H1 (cell line): ENCODE measurements around the gene CEP44. TPM values are rescaled to one million over a fixed set of nuclear protein-coding genes. Genes with fewer than 3 reads are reported as not detected.

ENCODE experiments used
- CTCF ChIA-PET: fragments of 300-600 bp; sonication (Branson Sonifier 250); formaldehyde crosslinking; loops from one replicate; lab custom pipeline; 2021; ENCODE audit not compliant: partially characterized antibody; lab: Charles Lee
- POLR2A ChIA-PET: fragments of 300-600 bp; sonication (Branson Sonifier 250); formaldehyde crosslinking; loops from one replicate; lab custom pipeline; 2021; ENCODE audit warnings: inconsistent platforms; ENCODE audit not compliant: partially characterized antibody; lab: Charles Lee
- DNase-seq, 2 experiments: peaks; one replicate each; pipeline versions ENCODE4 v3.0.0 to v3.0.0-alpha.2; 2010 to 2022; ENCODE audit warnings: low spot score in 2 of 2, low read depth in 1 of 2, mixed read lengths in 1 of 2
- FAIRE-seq: peaks from 2 replicates; lab custom pipeline; 2011; peaks lifted over from hg19 to GRCh38; lab: Jason Lieb, UNC
- H2AFZ ChIP-seq: 2 replicates; pipeline ENCODE4 v1.8.1; 2012; ENCODE audit warnings: low read length, inconsistent platforms
- H2AK5ac ChIP-seq: 2 replicates; pipeline ENCODE4 v1.6.1; 2013; ENCODE audit warnings: low read depth, low read length
- H2BK120ac ChIP-seq: replicated peaks from 2 replicates; pipeline ENCODE3; 2013; ENCODE audit warnings: low read depth, low read length, inconsistent platforms
- H2BK12ac ChIP-seq: 2 replicates; pipeline ENCODE4 v1.6.1; 2013; ENCODE audit warnings: low read depth, low read length
- H2BK15ac ChIP-seq: 2 replicates; pipeline ENCODE4 v1.6.1; 2013; ENCODE audit warnings: low read length
- H2BK20ac ChIP-seq: 2 replicates; pipeline ENCODE4 v1.6.1; 2013; ENCODE audit warnings: low read length
- H2BK5ac ChIP-seq: 2 replicates; pipeline ENCODE4 v1.6.1; 2013; ENCODE audit warnings: low read depth, low read length
- H3K14ac ChIP-seq: 2 replicates; pipeline ENCODE4 v1.6.1; 2013; ENCODE audit warnings: inconsistent platforms; ENCODE audit not compliant: insufficient read length
- H3K18ac ChIP-seq: 2 replicates; pipeline ENCODE4 v1.6.1; 2013; ENCODE audit warnings: low read length; ENCODE audit errors: extremely low read depth
- H3K23ac ChIP-seq: 2 replicates; pipeline ENCODE4 v1.6.1; 2013; ENCODE audit warnings: inconsistent platforms; ENCODE audit not compliant: insufficient read length
- H3K23me2 ChIP-seq: 2 replicates; pipeline ENCODE4 v1.6.1; 2013; ENCODE audit warnings: low read depth, low read length
- H3K27ac ChIP-seq: 2 replicates; pipeline ENCODE4 v1.6.1; 2011; ENCODE audit warnings: low read depth, low read length, inconsistent platforms
- H3K27me3 ChIP-seq, 4 experiments: replicated peaks in 1 of 4; 1 replicate in 1 of 4; 2 replicates in 3 of 4; pipeline versions ENCODE4 v1.6.1 to v1.8.1; 2011 to 2013; ENCODE audit warnings: low read length in 3 of 4, mild to moderate bottlenecking in 3 of 4, inconsistent platforms in 2 of 4, mixed read lengths in 2 of 4, moderate library complexity in 1 of 4; ENCODE audit not compliant: control insufficient read depth in 3 of 4, insufficient read depth in 3 of 4; ENCODE audit errors: extremely low read depth in 1 of 4
- H3K36me3 ChIP-seq, 4 experiments: 2 replicates each; pipeline versions ENCODE4 v1.6.1 to v1.8.1; 2011 to 2013; ENCODE audit warnings: mild to moderate bottlenecking in 4 of 4, low read length in 3 of 4, moderate library complexity in 2 of 4, control low read depth in 1 of 4, inconsistent platforms in 1 of 4; ENCODE audit not compliant: insufficient read depth in 4 of 4, control insufficient read depth in 2 of 4
- H3K4ac ChIP-seq: replicated peaks from 2 replicates; pipeline ENCODE3; 2013; ENCODE audit warnings: low read length, low read depth, mixed read lengths, inconsistent platforms; ENCODE audit not compliant: insufficient read length
- H3K4me1 ChIP-seq, 4 experiments: replicated peaks in 1 of 4; 1 replicate in 1 of 4; 2 replicates in 3 of 4; pipeline versions ENCODE4 v1.6.1 to v1.8.1; 2011 to 2013; ENCODE audit warnings: low read length in 3 of 4, inconsistent platforms in 2 of 4, mixed read lengths in 1 of 4; ENCODE audit not compliant: insufficient read depth in 4 of 4, control insufficient read depth in 3 of 4
- H3K4me2 ChIP-seq, 2 experiments: 2 replicates each; pipeline versions ENCODE4 v1.6.1 to v1.8.1; 2011 to 2013; ENCODE audit warnings: low read depth in 2 of 2, low read length in 2 of 2, control low read depth in 1 of 2, inconsistent platforms in 1 of 2, mild to moderate bottlenecking in 1 of 2; ENCODE audit not compliant: insufficient read depth in 1 of 2
- H3K4me3 ChIP-seq, 4 experiments: fragments of 200-600, 300-600 bp in 1 of 4; sonication (generic), shearing (Covaris generic), sonication (Bioruptor Twin) in 1 of 4; 2 replicates each; pipeline versions ENCODE4 v1.5.1 to v1.8.1; 2011 to 2016; ENCODE audit warnings: low read length in 4 of 4, low read depth in 3 of 4, control low read depth in 2 of 4, inconsistent platforms in 2 of 4, mild to moderate bottlenecking in 2 of 4, mixed read lengths in 1 of 4, moderate library complexity in 1 of 4; ENCODE audit not compliant: insufficient read depth in 2 of 4; ENCODE audit errors: extremely low read depth in 1 of 4
- H3K56ac ChIP-seq: replicated peaks from 2 replicates; pipeline ENCODE3; 2013; ENCODE audit warnings: low read depth, mild to moderate bottlenecking, mixed read lengths, low read length, inconsistent platforms; ENCODE audit not compliant: insufficient read length
- H3K79me1 ChIP-seq: 2 replicates; pipeline ENCODE4 v1.6.1; 2013; ENCODE audit warnings: low read depth, low read length, control low read depth
- H3K79me2 ChIP-seq, 2 experiments: 2 replicates each; pipeline versions ENCODE4 v1.6.1 to v1.8.1; 2012 to 2013; ENCODE audit warnings: low read length in 2 of 2, mild to moderate bottlenecking in 2 of 2, inconsistent platforms in 1 of 2; ENCODE audit not compliant: insufficient read depth in 2 of 2, control insufficient read depth in 1 of 2
- H3K9ac ChIP-seq, 4 experiments: replicated peaks in 1 of 4; 1 replicate in 1 of 4; 2 replicates in 3 of 4; pipeline versions ENCODE4 v1.6.1 to v1.8.1; 2011 to 2013; ENCODE audit warnings: low read depth in 3 of 4, low read length in 3 of 4, control low read depth in 2 of 4, mild to moderate bottlenecking in 2 of 4, moderate library complexity in 2 of 4, inconsistent platforms in 1 of 4; ENCODE audit errors: extremely low read depth in 1 of 4
- H3K9me3 ChIP-seq, 2 experiments: 2 replicates each; pipeline versions ENCODE4 v1.6.1 to v1.8.1; 2012 to 2013; ENCODE audit warnings: mild to moderate bottlenecking in 2 of 2, moderate library complexity in 2 of 2, control low read depth in 1 of 2, inconsistent platforms in 1 of 2, low read depth in 1 of 2, low read length in 1 of 2, mixed read lengths in 1 of 2; ENCODE audit not compliant: insufficient read depth in 2 of 2
- H4K20me1 ChIP-seq, 2 experiments: replicated peaks in 1 of 2; 2 replicates each; pipeline versions ENCODE3 to v1.8.1; 2011 to 2013; ENCODE audit warnings: inconsistent platforms in 2 of 2, low read length in 2 of 2, mild to moderate bottlenecking in 1 of 2; ENCODE audit not compliant: insufficient read depth in 2 of 2, control insufficient read depth in 1 of 2
- H4K5ac ChIP-seq: 2 replicates; pipeline ENCODE4 v1.6.1; 2013; ENCODE audit warnings: low read length, low read depth, mixed read lengths, inconsistent platforms; ENCODE audit not compliant: insufficient read length
- H4K8ac ChIP-seq: 2 replicates; pipeline ENCODE4 v1.8.0; 2013; ENCODE audit warnings: mild to moderate bottlenecking, moderate library complexity, low read length, inconsistent platforms; ENCODE audit not compliant: insufficient read depth; ENCODE audit errors: extremely low read depth
- H4K91ac ChIP-seq: replicated peaks from 2 replicates; pipeline ENCODE3; 2013; ENCODE audit warnings: low read length, mixed read lengths, inconsistent platforms; ENCODE audit not compliant: insufficient read length
- ATF2 ChIP-seq: IDR thresholded peaks from 2 replicates; pipeline ENCODE4 v1.6.1; 2012; ENCODE audit warnings: low read length, inconsistent platforms
- CHD2 ChIP-seq: IDR thresholded peaks from 2 replicates; pipeline ENCODE4 v1.6.1; 2012; ENCODE audit warnings: low read length, improper control_type of control experiment
- KDM5A ChIP-seq: fragments of 200-600 bp; IDR thresholded peaks from 2 replicates; pipeline ENCODE4 v1.7.1; 2012; ENCODE audit warnings: mild to moderate bottlenecking, low read length, inconsistent platforms, mixed read lengths
- MAX ChIP-seq: IDR thresholded peaks from 2 replicates; pipeline ENCODE4 v1.6.1; 2012; ENCODE audit warnings: inconsistent platforms
- POU5F1 ChIP-seq: IDR thresholded peaks from 2 replicates; pipeline ENCODE4 v1.6.1; 2011; ENCODE audit warnings: low read depth, mild to moderate bottlenecking, low read length, moderate library complexity
- RBBP5 ChIP-seq: IDR thresholded peaks from 2 replicates; pipeline ENCODE4 v1.7.1; 2012; ENCODE audit warnings: low read depth, mild to moderate bottlenecking, inconsistent platforms, low read length, moderate library complexity, borderline replicate concordance
- RFX5 ChIP-seq: IDR thresholded peaks from 2 replicates; pipeline ENCODE4 v1.6.1; 2011; ENCODE audit warnings: low read depth, low read length, improper control_type of control experiment, borderline replicate concordance
- SIRT6 ChIP-seq: IDR thresholded peaks from one replicate; pipeline ENCODE4 v1.7.1; 2012; ENCODE audit warnings: low read length, inconsistent platforms
- SIX5 ChIP-seq: IDR thresholded peaks from 2 replicates; pipeline ENCODE4 v1.6.1; 2011; ENCODE audit warnings: mild to moderate bottlenecking, low read depth, low read length
- SP2 ChIP-seq: IDR thresholded peaks from 2 replicates; pipeline ENCODE4 v1.6.1; 2012; ENCODE audit warnings: mild to moderate bottlenecking, low read length, inconsistent platforms
- SP4 ChIP-seq: IDR thresholded peaks from 2 replicates; pipeline ENCODE4 v1.6.1; 2012; ENCODE audit warnings: low read length, inconsistent platforms
- TAF1 ChIP-seq: IDR thresholded peaks from 2 replicates; pipeline ENCODE4 v1.6.1; 2011; ENCODE audit warnings: mild to moderate bottlenecking, low read depth, low read length
- TAF7 ChIP-seq: optimal IDR thresholded peaks from 2 replicates; pipeline ENCODE3; 2011; ENCODE audit warnings: low read depth, mild to moderate bottlenecking, inconsistent platforms, low read length, moderate library complexity, borderline replicate concordance
- USF2 ChIP-seq: IDR thresholded peaks from 2 replicates; pipeline ENCODE4 v1.6.1; 2011; ENCODE audit warnings: low read length, improper control_type of control experiment
- polyA plus RNA-seq, 7 experiments: library from polyadenylated mRNA; depleted of rRNA in 3 of 7; stranded (reverse) in 5 of 7; unstranded in 2 of 7; fragments of >200 nt in 5 of 7; fragments of 200-250 nt in 2 of 7; gene quantifications; 1 replicate in 5 of 7; 2 replicates in 1 of 7; 4 replicates in 1 of 7; pipeline versions ENCODE4 v1.2.1 to v1.2.3, GENCODE V29; 2011 to 2013; ENCODE audit warnings: missing spikeins in 2 of 7, mixed read lengths in 2 of 7
- total RNA-seq: library from RNA; stranded (reverse); fragmentation: NEBNext Ultra II Directional; extraction: Animal tissue kit (Norgen Biotek cat#: 25700); gene quantifications from 2 replicates; pipeline ENCODE4 v1.2.1, GENCODE V29; 2021

Gene CEP44
- total and polyA plus RNA-seq, 2 of the 8 experiments (the other 6 are each of a cell fraction or from before 2014, with no cell fraction given), result 3.4 to 17.1 TPM

- Histone ChIP-seq H3K9me3 (no peaks in the 10 kb centered on the region), H2BK5ac (no peak overlapping the region), H3K23me2 (peaks cover 2% of the 10 kb centered on the region), H2BK120ac (no peak overlapping the region), H4K20me1 (no peaks in the 10 kb centered on the region), H2AK5ac (no peak overlapping the region), H2BK15ac (no peak overlapping the region), H2BK12ac (no peak overlapping the region), H4K5ac (no peak overlapping the region), H3K36me3 (no peaks in the 10 kb centered on the region), H3K4ac (no peak overlapping the region), H3K56ac (no peak overlapping the region), H3K14ac (no peak overlapping the region), H3K4me1 (no peaks in the 10 kb centered on the region; a peak in 1 of 7 replicates), H4K91ac (no peak overlapping the region), H4K8ac (no peak overlapping the region), H3K18ac (no peak overlapping the region), H3K79me1 (0 out of 2 replicates have a peak, but pooled peaks cover 2% of the 10 kb centered on the region), H3K9ac (no peak overlapping the region), H3K27me3 (no peaks in the 10 kb centered on the region), H3K27ac (no peak overlapping the region), H2AFZ (no peak overlapping the region), H3K4me3 (no peak overlapping the region), H2BK20ac (no peak overlapping the region), H3K4me2 (no peak overlapping the region), H3K79me2 (peaks cover 0 to 3% of the 10 kb centered on the region in 2 experiments; a peak in 2 of 4 replicates), H3K23ac (no peak overlapping the region)
- CTCF ChIA-PET, result no interaction called here
- DNase-seq, result no peak
- POLR2A ChIA-PET, result no interaction called here
- FAIRE-seq, result no peak
- no peak for TF ChIP-seq SIRT6
- no peak for TF ChIP-seq SP2
- no peak for TF ChIP-seq RBBP5
- TF ChIP-seq TAF1, result no peak
- no peak for TF ChIP-seq POU5F1
- TF ChIP-seq RFX5, result no peak
- TF ChIP-seq MAX, result no peak
- no peak for TF ChIP-seq USF2
- TF ChIP-seq ATF2, result no peak
- no peak for TF ChIP-seq CHD2
- TF ChIP-seq SP4, result no peak
- no peak for TF ChIP-seq KDM5A
- no peak for TF ChIP-seq SIX5
- TF ChIP-seq TAF7, result no peak
Observed at GRCh38 chr4:174278467-174278866, 5.2 kb upstream of the CEP44 start.
